GM10248 (cell line): ENCODE results near the gene CHST12.

Experiments used
- CTCF ChIA-PET: fragments of 300-600 bp; sonication (Branson Sonifier 250); formaldehyde crosslinking; extraction: SDS; loops from one replicate; lab custom pipeline; 2021; ENCODE audit warnings: antibody characterized with exemption; lab: Yijun Ruan, JAX
- POLR2A ChIA-PET: fragments of 350-650 bp; sonication (Branson Sonifier 250); formaldehyde crosslinking; extraction: SDS; loops from one replicate; lab custom pipeline; 2020; ENCODE audit warnings: antibody characterized with exemption; lab: Yijun Ruan, JAX
- DNase-seq: peaks from one replicate; pipeline ENCODE4 v3.0.0; 2012; ENCODE audit errors: extremely low spot score
- CTCF ChIP-seq: IDR thresholded peaks from 2 replicates; pipeline ENCODE4 v1.5.1; 2012; ENCODE audit warnings: mild to moderate bottlenecking, low read depth; ENCODE audit errors: extremely low read depth, missing control alignments, control extremely low read depth

CHST12 gene

DNA sequence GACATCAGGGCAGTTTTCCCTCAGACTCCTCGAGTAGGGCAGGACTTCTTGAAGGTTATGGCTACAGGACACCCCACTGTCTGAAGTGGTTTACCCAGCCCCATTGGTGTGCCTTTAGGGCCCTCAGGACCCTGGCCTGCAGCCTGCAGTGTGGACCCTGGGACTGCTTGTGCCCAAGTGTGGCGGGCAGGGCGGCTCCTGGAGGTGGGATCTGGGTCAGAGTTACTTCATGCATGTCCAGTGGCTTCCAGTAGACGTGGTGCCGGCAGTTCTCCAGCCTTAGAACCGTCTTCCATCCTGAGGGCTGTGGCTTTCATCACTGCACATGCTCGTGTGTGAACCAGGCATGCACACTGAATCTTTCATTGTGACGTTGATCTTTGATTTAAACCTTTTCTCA lies 32.1 kb upstream of the CHST12 start:
- CTCF ChIA-PET = interaction anchor here (1.4 kb wide), 1 partner anchor 9 kb away, joined by 3 read pairs; no protein-coding TSS in a partner anchor
- TF ChIP-seq CTCF = no peak
- POLR2A ChIA-PET = no interaction called here
- no peak for DNase-seq

DNA sequence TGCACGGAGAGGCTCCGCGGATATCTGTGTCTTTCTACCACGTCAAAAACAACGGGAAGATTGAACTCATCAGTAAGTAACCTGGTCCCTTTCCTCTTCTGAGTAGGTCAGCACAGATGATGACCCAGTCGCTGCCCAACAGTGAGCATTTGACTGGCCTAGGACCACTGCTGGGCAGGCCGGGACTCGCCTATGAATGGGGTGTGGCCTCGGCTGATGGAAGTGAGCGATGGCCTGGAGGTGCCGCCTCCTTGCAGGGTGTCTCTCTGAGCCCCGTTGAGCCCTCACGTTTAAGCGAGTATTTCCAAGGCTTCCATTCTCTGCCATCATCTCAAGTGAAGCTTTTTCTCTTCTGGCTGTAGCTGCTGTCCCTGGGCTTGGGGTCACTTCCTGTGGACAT lies 30.7 kb upstream of the CHST12 start:
- ChIA-PET CTCF (interaction anchor here (1.2 to 3.0 kb wide), 2 partner anchors 8 to 12 kb away, joined by 3 to 8 read pairs; no protein-coding TSS in a partner anchor), POLR2A (interaction anchor here (1.0 kb wide), 1 partner anchor 13 kb away, joined by 3 read pairs; no protein-coding TSS in a partner anchor)
- DNase-seq = no peak
- no peak for TF ChIP-seq CTCF

DNA sequence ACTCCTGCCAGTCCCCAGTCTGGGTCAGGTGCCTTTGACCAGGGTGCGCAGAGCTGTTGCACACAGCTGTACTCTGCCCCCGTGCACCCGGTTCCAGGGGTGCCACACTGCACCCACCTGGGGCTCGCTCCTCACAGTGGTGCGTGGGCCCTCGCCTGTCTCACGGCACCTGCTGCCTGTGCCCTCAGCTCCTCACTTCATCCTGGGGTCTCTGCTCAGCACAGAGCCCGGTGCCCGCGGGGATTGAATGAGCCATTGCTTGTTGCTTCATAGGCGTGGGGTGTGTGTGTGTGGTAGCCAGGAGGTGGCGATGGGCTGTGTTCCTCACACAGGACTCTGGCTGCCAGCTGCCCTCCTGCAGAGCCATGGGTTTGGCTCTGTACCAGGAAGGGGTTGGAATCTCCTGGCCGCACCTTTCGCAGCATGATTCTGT lies 30.3 kb upstream of the CHST12 start:
- ChIA-PET POLR2A (no interaction called here), CTCF (interaction anchor here (1.2 to 3.0 kb wide), 2 partner anchors 8 to 13 kb away, joined by 3 to 8 read pairs; no protein-coding TSS in a partner anchor)
- no peak for TF ChIP-seq CTCF
- DNase-seq = no peak

GRCh38 chr7:2373646-2374045 lies 29.8 kb upstream of the CHST12 start:
- DNase-seq = no peak
- no peak for TF ChIP-seq CTCF
- ChIA-PET POLR2A (no interaction called here), CTCF (interaction anchor here (1.2 to 3.0 kb wide), 2 partner anchors 9 to 13 kb away, joined by 3 to 8 read pairs; no protein-coding TSS in a partner anchor)

GRCh38 chr7:2374401-2374800 lies 29.0 kb upstream of the CHST12 start:
- no peak for TF ChIP-seq CTCF
- POLR2A ChIA-PET = no interaction called here

DNA sequence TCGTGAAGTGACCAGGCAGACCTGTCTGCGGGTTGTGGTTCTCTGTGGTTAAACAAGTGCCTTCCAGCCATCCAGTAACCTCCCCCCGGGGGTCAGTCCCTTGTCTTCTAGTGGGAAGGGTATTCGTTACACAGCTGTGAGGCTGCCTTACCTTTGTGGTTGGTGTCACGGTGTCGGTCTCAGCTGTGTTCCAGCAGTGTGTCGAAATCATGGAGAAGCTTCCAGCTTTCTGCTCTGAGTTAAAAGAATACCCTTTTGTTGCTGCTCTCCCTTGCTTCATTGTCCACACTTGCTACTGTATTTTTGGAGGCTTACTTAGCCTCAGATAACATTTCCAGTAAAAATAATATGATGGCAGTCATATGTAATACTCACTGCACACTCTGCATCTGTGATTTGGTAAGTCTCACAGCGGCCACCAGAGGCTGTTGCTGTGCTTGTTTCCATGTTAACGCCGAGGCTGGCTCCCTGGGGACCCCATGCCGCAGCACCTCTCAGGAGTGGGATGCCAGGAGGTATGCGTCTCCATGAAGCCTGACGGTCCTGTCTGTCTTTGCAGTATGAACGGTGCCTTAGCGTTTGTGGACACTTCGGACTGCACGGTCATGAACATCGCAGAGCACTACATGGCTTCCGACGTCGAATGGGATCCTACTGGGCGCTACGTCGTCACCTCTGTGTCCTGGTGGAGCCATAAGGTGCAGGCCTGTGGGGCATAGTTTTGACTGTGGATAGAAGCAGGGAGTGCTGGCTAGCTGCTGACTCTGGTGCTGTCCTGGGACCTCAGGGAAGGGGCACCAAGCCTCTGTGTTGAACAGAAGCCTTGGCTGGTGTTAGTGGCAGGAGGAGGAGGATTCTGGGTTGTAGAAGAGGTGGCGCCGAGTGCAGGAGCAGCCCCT lies 28.3 kb upstream of the CHST12 start:
- DNase-seq = no peak
- ChIA-PET POLR2A (no interaction called here), CTCF (interaction anchor here (0.7 to 3.0 kb wide), 2 partner anchors 9 to 10 kb away, joined by 4 to 8 read pairs; no protein-coding TSS in a partner anchor)
- no peak for TF ChIP-seq CTCF

More at GRCh38 chr7:2374401-2374800, 29.0 kb upstream of the CHST12 start:
- CTCF ChIA-PET = interaction anchor here (0.7 to 3.0 kb wide), 2 partner anchors 10 kb away, joined by 4 to 8 read pairs; no protein-coding TSS in a partner anchor
- DNase-seq = no peak
